DMS114 treated with DMSO at 0.1 percent for 48 hours (cell line): ENCODE results near the gene OSBPL9.
"Not testable (repeated sequence)": the region's sequence is repeated elsewhere in the genome, so short reads cannot be mapped to it uniquely, and the experiment has no call there.

ENCODE experiments used
- DNase-seq: peaks from one replicate; lab custom pipeline; 2025; ENCODE audit not compliant: unreplicated experiment; lab: John Stamatoyannopoulos, UW

The OSBPL9 gene

DNA sequence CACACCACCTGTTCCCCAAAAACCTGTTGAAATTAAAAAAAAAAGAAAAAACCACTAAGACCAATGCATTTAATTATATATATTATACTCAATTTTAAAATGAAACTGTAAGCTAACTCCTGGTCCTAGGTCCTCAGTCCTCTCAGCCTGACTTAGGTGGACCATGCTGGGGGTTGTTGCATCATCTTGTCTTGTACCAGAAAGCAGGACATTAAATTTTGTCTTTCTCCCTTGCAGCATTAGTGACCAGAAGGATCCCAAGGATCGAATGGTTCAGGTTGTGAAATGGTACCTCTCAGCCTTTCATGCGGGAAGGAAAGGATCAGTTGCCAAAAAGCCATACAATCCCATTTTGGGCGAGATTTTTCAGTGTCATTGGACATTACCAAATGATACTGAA, 164.0 kb downstream of the OSBPL9 start:
- DNase-seq, result no peak

DNA sequence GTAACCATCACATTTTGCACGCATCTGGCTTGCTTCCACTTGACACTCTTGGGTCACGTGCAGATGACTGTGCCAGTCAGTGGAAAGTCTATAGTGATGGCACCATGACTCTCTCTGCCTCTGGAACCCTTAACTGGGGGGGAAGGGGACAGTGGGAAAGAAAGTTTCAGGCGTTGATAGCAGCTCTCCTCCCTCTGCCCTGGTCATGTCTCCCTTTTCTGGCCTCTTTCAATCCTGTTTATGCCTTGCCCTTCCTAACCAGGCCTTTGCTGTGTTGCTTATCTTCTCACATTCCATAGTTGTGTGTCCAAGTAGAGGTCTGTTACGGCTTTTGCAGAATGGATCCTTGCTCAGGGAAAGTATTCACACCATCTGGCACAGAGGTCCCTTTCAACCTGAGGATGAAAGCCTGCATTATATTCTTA, 168.1 kb downstream of the OSBPL9 start:
- no peak for DNase-seq

GRCh38 chr1:51788938-51789337, 172.0 kb downstream of the OSBPL9 start:
- DNase-seq, result no peak

- no peak for DNase-seq
Observed at GRCh38 chr1:51789342-51789741, 172.4 kb downstream of the OSBPL9 start.

- no peak for DNase-seq
Observed at GRCh38 chr1:51790385-51790784, 173.5 kb downstream of the OSBPL9 start.

DNA sequence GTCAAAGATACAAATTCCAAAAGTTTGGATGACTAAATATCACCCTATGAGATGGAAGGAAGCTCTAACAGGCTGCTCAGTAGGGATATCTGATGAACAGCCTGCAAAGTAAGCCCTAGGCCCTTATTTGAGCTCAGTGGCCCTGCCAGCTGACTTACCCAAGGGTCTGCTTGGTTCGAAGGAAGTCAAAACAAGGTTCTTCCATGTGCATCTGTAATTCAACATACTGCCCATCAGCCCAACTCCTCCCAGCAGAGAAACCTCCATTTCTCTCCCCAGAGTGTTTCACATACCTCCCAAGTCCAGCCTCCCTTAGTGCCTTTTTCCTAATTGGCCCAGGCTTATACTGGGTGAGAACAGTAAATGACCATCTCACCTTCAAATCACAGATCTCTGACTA, 175.0 kb downstream of the OSBPL9 start:
- DNase-seq, result no peak

DNA sequence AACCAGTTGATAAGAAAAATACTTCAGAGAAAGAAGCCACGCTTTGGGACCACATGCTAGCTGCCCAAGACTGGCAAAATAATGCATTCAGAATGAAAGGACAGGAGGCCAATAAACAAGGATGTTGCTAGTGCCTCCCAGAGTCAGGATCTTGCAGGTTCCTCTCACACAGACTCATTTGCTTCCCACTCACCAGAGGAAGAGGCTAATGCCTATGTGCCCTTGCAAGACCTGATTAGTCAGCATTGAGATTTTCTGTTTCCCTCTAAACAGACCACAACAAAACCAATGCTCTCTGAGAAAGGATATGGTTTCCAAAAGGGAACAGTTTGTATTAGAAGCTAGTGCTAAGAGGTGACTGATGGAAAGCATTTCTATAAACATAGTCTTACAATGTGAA, 176.0 kb downstream of the OSBPL9 start:
- no peak for DNase-seq

DNA sequence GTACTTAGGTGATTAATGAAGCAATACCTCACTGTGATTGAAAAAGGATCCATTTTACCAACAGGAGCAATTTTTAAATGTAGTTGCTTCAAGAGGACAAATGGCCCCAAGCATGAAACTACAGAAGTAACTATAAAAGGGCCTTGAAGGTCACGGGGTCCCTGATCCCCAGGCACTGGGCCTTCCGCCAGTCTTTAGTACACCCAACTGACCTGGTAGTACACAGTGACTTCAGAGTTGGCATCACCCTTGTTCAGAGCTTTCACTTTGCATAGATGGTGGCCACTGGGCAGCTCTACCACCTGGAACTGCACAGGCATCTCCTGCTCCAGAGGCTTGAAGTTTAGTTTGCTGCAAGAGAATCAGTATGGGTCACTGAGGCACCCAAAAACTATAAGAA, 177.4 kb downstream of the OSBPL9 start:
- DNase-seq, result no peak

- no peak for DNase-seq
Observed at GRCh38 chr1:51794868-51795267, 178.0 kb downstream of the OSBPL9 start.

DNA sequence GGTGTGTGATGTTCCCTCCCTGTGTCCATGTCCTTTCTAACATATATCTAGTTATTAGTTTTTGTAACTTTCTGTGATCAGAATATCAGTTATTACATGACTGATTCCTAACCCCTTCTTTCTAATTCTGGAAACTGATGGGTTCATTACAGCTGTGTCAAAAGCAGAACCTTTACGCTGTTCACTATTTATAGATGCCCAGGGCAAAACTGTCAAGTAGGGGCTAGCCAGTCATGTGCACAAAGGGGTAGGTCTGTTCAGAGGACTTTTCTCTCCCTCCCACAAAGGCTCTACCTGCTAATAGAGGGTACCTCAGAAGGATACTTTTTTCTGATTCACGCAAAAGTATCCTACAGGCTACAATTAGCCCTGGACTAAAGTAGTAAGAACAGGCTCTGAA, 182.5 kb downstream of the OSBPL9 start:
- DNase-seq, result no peak

- no peak for DNase-seq
Observed at GRCh38 chr1:51814513-51814912, 197.6 kb downstream of the OSBPL9 start.

GRCh38 chr1:51818487-51818886, 201.6 kb downstream of the OSBPL9 start:
- no peak for DNase-seq

DNA sequence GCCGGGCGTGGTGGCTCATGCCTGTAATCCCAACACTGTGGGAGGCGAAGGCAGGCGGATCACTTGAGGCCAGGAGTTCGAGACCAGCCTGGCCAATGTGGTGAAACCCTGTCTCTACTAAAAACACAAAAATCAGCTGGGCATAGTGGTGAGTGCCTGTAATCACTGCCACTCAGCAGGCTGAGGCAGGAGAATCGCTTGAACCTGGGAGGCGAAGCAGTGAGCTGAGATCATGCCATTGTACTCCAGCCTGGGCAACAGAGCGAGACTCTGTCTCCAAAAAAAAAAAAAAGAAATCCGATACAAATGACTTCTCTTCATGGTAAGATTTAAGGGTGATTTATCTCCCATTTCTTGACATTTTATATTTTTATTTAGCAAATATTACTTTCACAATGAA, 202.1 kb downstream of the OSBPL9 start:
- not testable (repeated sequence) for DNase-seq

DNA sequence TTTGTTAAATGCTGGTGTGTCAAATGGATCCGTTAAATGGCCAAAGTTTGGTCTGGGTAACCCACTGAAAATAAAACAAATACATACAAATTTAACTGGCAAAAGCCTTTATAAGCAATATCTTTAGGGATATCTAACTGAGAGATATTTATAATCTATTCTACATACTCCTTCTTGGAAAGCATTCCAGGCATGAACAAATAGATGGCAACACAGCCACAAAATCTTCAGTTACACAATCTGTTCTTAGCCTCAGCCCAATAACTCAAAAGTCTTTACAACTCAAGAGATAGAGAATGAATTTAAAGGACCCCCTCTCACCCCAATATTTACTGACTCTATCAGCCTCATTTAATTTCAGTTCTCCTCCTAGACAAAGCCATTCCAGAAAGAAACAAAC, 202.9 kb downstream of the OSBPL9 start:
- no peak for DNase-seq

DNA sequence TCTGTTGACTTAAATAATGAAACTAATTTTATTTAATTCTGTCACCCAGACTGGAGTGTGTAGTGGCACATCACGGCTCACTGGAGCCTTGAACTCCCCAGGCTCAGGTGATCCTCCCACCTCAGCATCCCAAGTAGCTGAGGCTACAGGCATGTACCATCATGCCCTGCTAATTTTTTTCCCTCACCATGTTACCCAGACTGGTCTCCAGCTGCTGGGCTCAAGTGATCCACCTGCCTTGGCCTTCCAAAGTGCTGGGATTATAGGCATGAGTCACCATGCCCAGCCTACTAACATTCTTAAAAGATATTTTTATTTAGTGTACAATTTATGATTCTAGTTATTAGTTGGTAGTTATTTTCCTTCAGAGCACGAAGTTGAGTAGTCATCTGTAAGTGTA, 212.2 kb downstream of the OSBPL9 start:
- no peak for DNase-seq

- no peak for DNase-seq
Observed at GRCh38 chr1:51833700-51834099, 216.8 kb downstream of the OSBPL9 start.

GRCh38 chr1:51837243-51837642, 220.4 kb downstream of the OSBPL9 start:
- DNase-seq, result no peak
